Measurements from ENCODE around the gene SATB2. TPM values are rescaled to one million over a fixed set of nuclear protein-coding genes. Genes with fewer than 3 reads are reported as not detected.

SATB2 gene
- total and polyA plus RNA-seq, 12 donors = 3.4 to 18.3 (median 10.1) TPM

DNA sequence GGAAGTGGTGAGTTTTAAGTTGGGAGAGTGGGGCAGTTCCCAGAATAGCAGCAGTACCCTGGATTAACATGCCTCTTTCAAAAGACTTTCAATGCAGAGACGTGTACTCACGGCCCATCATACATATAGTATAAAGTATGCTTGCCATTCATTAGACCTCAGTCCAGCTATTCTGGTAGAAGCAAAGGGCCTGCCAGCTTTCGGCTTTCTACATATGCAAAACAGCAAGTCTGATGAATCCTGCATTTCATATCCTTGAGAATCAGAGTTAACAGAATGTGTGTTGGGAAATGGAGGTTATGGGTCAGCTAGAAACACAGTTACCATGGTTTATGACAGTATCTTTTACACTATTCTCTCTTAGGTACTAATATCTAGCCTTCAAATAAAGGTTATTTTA, 27.5 kb downstream of the SATB2 start:
- Histone ChIP-seq H3K36me3 (replicated peaks in 1 of 2) (no peaks in the 10 kb centered on the region), H3K27me3 (no peaks in the 10 kb centered on the region), H3K27ac (no peak overlapping the region), H3K4me3 (no peak overlapping the region), H3K4me1 (replicated peaks in 1 of 2) (no peaks in the 10 kb centered on the region), H3K9me3 (replicated peaks in 1 of 3) (no peaks in the 10 kb centered on the region)
- intact Hi-C loops (cut with DNase I) = no loop called here
- DNase-seq = no peak
- TF ChIP-seq, protein P1, sequence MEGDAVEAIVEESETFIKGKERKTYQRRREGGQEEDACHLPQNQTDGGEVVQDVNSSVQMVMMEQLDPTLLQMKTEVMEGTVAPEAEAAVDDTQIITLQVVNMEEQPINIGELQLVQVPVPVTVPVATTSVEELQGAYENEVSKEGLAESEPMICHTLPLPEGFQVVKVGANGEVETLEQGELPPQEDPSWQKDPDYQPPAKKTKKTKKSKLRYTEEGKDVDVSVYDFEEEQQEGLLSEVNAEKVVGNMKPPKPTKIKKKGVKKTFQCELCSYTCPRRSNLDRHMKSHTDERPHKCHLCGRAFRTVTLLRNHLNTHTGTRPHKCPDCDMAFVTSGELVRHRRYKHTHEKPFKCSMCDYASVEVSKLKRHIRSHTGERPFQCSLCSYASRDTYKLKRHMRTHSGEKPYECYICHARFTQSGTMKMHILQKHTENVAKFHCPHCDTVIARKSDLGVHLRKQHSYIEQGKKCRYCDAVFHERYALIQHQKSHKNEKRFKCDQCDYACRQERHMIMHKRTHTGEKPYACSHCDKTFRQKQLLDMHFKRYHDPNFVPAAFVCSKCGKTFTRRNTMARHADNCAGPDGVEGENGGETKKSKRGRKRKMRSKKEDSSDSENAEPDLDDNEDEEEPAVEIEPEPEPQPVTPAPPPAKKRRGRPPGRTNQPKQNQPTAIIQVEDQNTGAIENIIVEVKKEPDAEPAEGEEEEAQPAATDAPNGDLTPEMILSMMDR (IDR thresholded peaks at IDR 0.05) = no peak
- no peak for TF ChIP-seq POLR2A (IDR thresholded peaks at IDR 0.05)
- 91 to 96% (median 92%) methylated on average over 3 of the region's 3 CpGs for WGBS, 4 donors

DNA sequence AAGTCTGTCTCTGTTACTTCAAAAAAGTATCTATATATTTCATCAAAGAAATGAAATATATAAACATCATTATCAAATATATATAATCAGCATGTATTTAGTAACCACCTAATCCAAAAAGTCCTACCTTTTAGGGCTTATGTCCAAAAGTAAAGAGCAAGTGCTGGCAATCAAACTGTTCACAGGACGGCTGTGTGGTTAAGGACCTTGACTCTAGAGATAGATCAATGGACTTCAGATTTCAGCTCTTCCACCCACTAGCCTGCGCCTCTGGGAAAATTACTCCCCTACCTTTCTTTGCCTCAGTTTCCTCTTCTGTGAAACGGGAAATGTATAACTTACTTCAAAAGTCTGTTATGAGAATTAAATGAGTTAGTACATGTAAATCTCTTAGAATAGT, 29.4 kb downstream of the SATB2 start:
- intact Hi-C loops (cut with DNase I) = no loop called here
- no peaks in the 10 kb centered on the region for H3K9me3 ChIP-seq (replicated peaks in 1 of 3)
- no peak for DNase-seq
- H3K4me3 ChIP-seq = no peak overlapping the region
- no peaks in the 10 kb centered on the region for H3K36me3 ChIP-seq (replicated peaks in 1 of 2)
- TF ChIP-seq, protein P1 (IDR thresholded peaks at IDR 0.05) = no peak
- TF ChIP-seq POLR2A (IDR thresholded peaks at IDR 0.05) = no peak
- no peaks in the 10 kb centered on the region for H3K4me1 ChIP-seq (replicated peaks in 1 of 2)
- no peak overlapping the region for H3K27ac ChIP-seq
- H3K27me3 ChIP-seq = no peaks in the 10 kb centered on the region
- 85 to 90% (median 88%) methylated on average over 3 of the region's 3 CpGs for WGBS, 4 donors

DNA sequence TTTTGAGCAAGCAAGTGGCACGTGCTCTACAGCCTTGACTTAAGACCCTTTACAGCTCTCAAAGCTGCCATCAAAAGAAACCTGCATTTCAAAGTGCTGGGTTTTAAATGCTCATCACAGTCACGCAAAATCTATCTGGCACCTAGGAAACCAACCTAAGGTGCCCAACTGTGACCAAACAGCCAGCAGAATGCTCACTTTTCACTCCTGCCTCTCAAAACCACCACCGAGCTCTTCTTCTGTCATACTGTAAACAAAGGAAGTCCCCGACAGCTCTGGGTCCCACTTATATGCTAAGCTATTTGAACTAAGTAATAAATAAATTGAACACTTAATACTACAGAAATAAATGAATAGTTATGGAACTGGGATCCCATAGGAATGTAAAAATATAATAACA, 33.6 kb downstream of the SATB2 start:
- TF ChIP-seq POLR2A (IDR thresholded peaks at IDR 0.05) = no peak
- TF ChIP-seq, protein P1 (IDR thresholded peaks at IDR 0.05) = no peak
- Histone ChIP-seq H3K4me1 (replicated peaks in 1 of 2) (no peaks in the 10 kb centered on the region), H3K9me3 (replicated peaks in 1 of 3) (no peaks in the 10 kb centered on the region), H3K27ac (no peak overlapping the region), H3K36me3 (replicated peaks in 1 of 2) (no peaks in the 10 kb centered on the region), H3K27me3 (no peaks in the 10 kb centered on the region), H3K4me3 (no peak overlapping the region)
- intact Hi-C loops (cut with DNase I) = no loop called here
- WGBS, 4 donors = 73 to 88% (median 81%) methylated on average over 4 of the region's 4 CpGs
- no peak for DNase-seq

DNA sequence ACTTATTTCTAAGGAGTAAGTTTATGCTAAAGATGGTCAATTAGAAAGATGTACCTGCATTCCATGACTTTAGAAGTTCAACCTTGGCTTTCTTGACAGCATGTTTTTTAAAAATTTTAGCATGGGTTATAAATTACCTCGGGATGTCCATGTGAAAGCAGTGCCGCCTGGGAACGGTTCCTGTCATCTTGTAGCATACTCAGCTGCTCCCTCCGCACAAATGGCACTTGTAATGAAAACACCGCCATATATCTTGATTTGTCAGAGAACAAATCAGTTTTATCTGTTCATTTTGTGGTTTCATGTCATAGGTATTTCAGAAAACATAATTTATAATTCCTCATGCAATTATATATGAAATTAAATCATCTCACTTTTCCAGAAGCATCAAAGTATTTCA, 38.3 kb downstream of the SATB2 start:
- 77 to 90% (median 84%) methylated on average over 5 of the region's 5 CpGs for WGBS, 4 donors
- TF ChIP-seq, protein P1 (IDR thresholded peaks at IDR 0.05) = no peak
- TF ChIP-seq POLR2A (IDR thresholded peaks at IDR 0.05) = no peak
- no peak overlapping the region for H3K4me3 ChIP-seq
- no peaks in the 10 kb centered on the region for H3K4me1 ChIP-seq (replicated peaks in 1 of 2)
- intact Hi-C loops (cut with DNase I) = no loop called here
- no peaks in the 10 kb centered on the region for H3K27me3 ChIP-seq
- H3K36me3 ChIP-seq (replicated peaks in 1 of 2) = no peaks in the 10 kb centered on the region
- H3K27ac ChIP-seq = no peak overlapping the region
- H3K9me3 ChIP-seq (replicated peaks in 1 of 3) = no peaks in the 10 kb centered on the region
- no peak for DNase-seq
